ENCODE data around the gene MIPOL1. TPM values are rescaled to one million over a fixed set of nuclear protein-coding genes. Genes with fewer than 3 reads are reported as not detected.

The MIPOL1 gene
- total RNA-seq, 2 experiments from 2014 or later: not detected

- ChIA-PET POLR2A (no interaction called here), CTCF (ENCODE audit: unreplicated experiment) (no interaction called here)
- no peak overlapping the region for H3K4me3 ChIP-seq (ENCODE audit: low read depth, low read length, poor library complexity, severe bottlenecking)
Measured at GRCh38 chr14:37170237-37170636, 27.5 kb upstream of the MIPOL1 start.

GRCh38 chr14:37170993-37171392, 26.7 kb upstream of the MIPOL1 start:
- H3K79me2 ChIP-seq (ENCODE audit: insufficient read depth, low read depth, low read length): no peaks in the 10 kb centered on the region
- H2AFZ ChIP-seq (ENCODE audit: low read length): no peak overlapping the region
- H3K9me3 ChIP-seq (ENCODE audit: low read length): no peaks in the 10 kb centered on the region
- H3K9me2 ChIP-seq (ENCODE audit: insufficient read depth, low read length): no peaks in the 10 kb centered on the region
- CTCF ChIA-PET (ENCODE audit: unreplicated experiment): no interaction called here
- H3K4me1 ChIP-seq (ENCODE audit: insufficient read depth, low read length, poor library complexity, severe bottlenecking): no peaks in the 10 kb centered on the region
- intact Hi-C loops (cut with micrococcal nuclease; ENCODE audit: unreplicated experiment): no loop called here
- no peaks in the 10 kb centered on the region for H3K36me3 ChIP-seq (ENCODE audit: insufficient read depth, low read length)
- no peak overlapping the region for H3K27ac ChIP-seq (ENCODE audit: low read depth, low read length, poor library complexity, severe bottlenecking)
- POLR2A ChIA-PET: interaction anchor here (0.6 kb wide), 1 partner anchor 1405 kb away, joined by 5 read pairs; no protein-coding TSS in a partner anchor
- DNase-seq (ENCODE audit: low spot score): no peak
- H4K20me1 ChIP-seq (ENCODE audit: insufficient read depth, low read length): no peaks in the 10 kb centered on the region
- TF ChIP-seq EZH2phosphoT487 (IDR thresholded peaks at IDR 0.05; ENCODE audit: borderline replicate concordance, low read depth, low read length): no peak
- TF ChIP-seq CTCF (conservative IDR thresholded peaks at IDR 0.05; ENCODE audit: low read length): no peak
- BruUV-seq (replicated peaks): no TSS peak
- H3K4me3 ChIP-seq (ENCODE audit: low read depth, low read length, poor library complexity, severe bottlenecking): no peak overlapping the region
- no peak overlapping the region for H3K4me2 ChIP-seq (ENCODE audit: low read length)

More at GRCh38 chr14:37170237-37170636, 27.5 kb upstream of the MIPOL1 start:
- Histone ChIP-seq H3K4me1 (ENCODE audit: insufficient read depth, low read length, poor library complexity, severe bottlenecking) (no peaks in the 10 kb centered on the region), H3K36me3 (ENCODE audit: insufficient read depth, low read length) (no peaks in the 10 kb centered on the region), H3K9me2 (ENCODE audit: insufficient read depth, low read length) (no peaks in the 10 kb centered on the region), H2AFZ (ENCODE audit: low read length) (no peak overlapping the region), H3K4me2 (ENCODE audit: low read length) (no peak overlapping the region), H4K20me1 (ENCODE audit: insufficient read depth, low read length) (no peaks in the 10 kb centered on the region), H3K9me3 (ENCODE audit: low read length) (no peaks in the 10 kb centered on the region), H3K27ac (ENCODE audit: low read depth, low read length, poor library complexity, severe bottlenecking) (no peak overlapping the region), H3K79me2 (ENCODE audit: insufficient read depth, low read depth, low read length) (no peaks in the 10 kb centered on the region)
- intact Hi-C loops (cut with micrococcal nuclease; ENCODE audit: unreplicated experiment): no loop called here
- no TSS peak for BruUV-seq (replicated peaks)
- TF ChIP-seq CTCF (conservative IDR thresholded peaks at IDR 0.05; ENCODE audit: low read length) (no peak), EZH2phosphoT487 (IDR thresholded peaks at IDR 0.05; ENCODE audit: borderline replicate concordance, low read depth, low read length) (no peak)
- DNase-seq (ENCODE audit: low spot score): no peak

GRCh38 chr14:37171678-37172023, 26.1 kb upstream of the MIPOL1 start:
- Histone ChIP-seq H3K79me2 (ENCODE audit: insufficient read depth, low read depth, low read length) (no peaks in the 10 kb centered on the region), H3K9me3 (ENCODE audit: low read length) (no peaks in the 10 kb centered on the region), H3K27ac (ENCODE audit: low read depth, low read length, poor library complexity, severe bottlenecking) (no peak overlapping the region), H3K9me2 (ENCODE audit: insufficient read depth, low read length) (no peaks in the 10 kb centered on the region), H3K4me2 (ENCODE audit: low read length) (no peak overlapping the region), H2AFZ (ENCODE audit: low read length) (no peak overlapping the region), H4K20me1 (ENCODE audit: insufficient read depth, low read length) (no peaks in the 10 kb centered on the region), H3K36me3 (ENCODE audit: insufficient read depth, low read length) (no peaks in the 10 kb centered on the region), H3K4me3 (ENCODE audit: low read depth, low read length, poor library complexity, severe bottlenecking) (no peak overlapping the region), H3K4me1 (ENCODE audit: insufficient read depth, low read length, poor library complexity, severe bottlenecking) (no peaks in the 10 kb centered on the region)
- CTCF ChIA-PET (ENCODE audit: unreplicated experiment): no interaction called here
- POLR2A ChIA-PET: no interaction called here
- TF ChIP-seq EZH2phosphoT487 (IDR thresholded peaks at IDR 0.05; ENCODE audit: borderline replicate concordance, low read depth, low read length) (no peak), CTCF (conservative IDR thresholded peaks at IDR 0.05; ENCODE audit: low read length) (no peak)
- no peak for DNase-seq (ENCODE audit: low spot score)
- no TSS peak for BruUV-seq (replicated peaks)
- intact Hi-C loops (cut with micrococcal nuclease; ENCODE audit: unreplicated experiment): no loop called here
